T-helper 22 cell (primary cell): ENCODE data around the gene LARP6.

Experiments used
- DNase-seq: peaks from one replicate; pipeline ENCODE4 v3.0.0-alpha.2; 2020; ENCODE audit warnings: low read depth

The LARP6 gene

GRCh38 chr15:70793694-70794093 is 60.3 kb downstream of the LARP6 start:
- no peak for DNase-seq

GRCh38 chr15:70792171-70792573 is 61.8 kb downstream of the LARP6 start:
- no peak for DNase-seq

GRCh38 chr15:70791259-70791658 is 62.7 kb downstream of the LARP6 start:
- DNase-seq = no peak

GRCh38 chr15:70789213-70789612 is 64.7 kb downstream of the LARP6 start:
- DNase-seq = no peak

GRCh38 chr15:70788114-70789049 is 65.6 kb downstream of the LARP6 start:
- DNase-seq = no peak

GRCh38 chr15:70786996-70787395 is 67.0 kb downstream of the LARP6 start:
- DNase-seq = no peak

GRCh38 chr15:70783610-70784022 is 70.3 kb downstream of the LARP6 start:
- no peak for DNase-seq

GRCh38 chr15:70783041-70783440 is 70.9 kb downstream of the LARP6 start:
- no peak for DNase-seq

GRCh38 chr15:70781236-70781635 is 72.7 kb downstream of the LARP6 start:
- DNase-seq = no peak
